Psoas muscle (tissue), 8 donors: Measurements from ENCODE around the gene ENTPD2. TPM values are rescaled to one million over a fixed set of nuclear protein-coding genes. Genes with fewer than 3 reads are reported as not detected.
A peak's percentile ranks its signal among the peaks of the same experiment; 100 is the strongest.

Experiments
- ATAC-seq, 4 donors: fragments of 200-7000 bp; cut with Tn5 transposase; one replicate each; pipeline ENCODE4 v1.9.1; 2020; ENCODE audit warnings: moderate library complexity in 3 of 4, mild to moderate bottlenecking in 2 of 4
- DNase-seq, 2 donors: peaks; one replicate each; pipeline ENCODE4 v3.0.0-alpha.2; 2020
- H3K27ac ChIP-seq: fragments of 200-600 bp; one replicate; pipeline ENCODE4 v1.8.0; 2022
- H3K27me3 ChIP-seq, 3 donors: fragments of 200-600 bp in 1 of 3; one replicate each; pipeline versions ENCODE4 v1.6.1 to v1.8.0; 2013 to 2022; ENCODE audit warnings: low read length in 2 of 3, mild to moderate bottlenecking in 2 of 3, moderate library complexity in 1 of 3; ENCODE audit not compliant: insufficient read depth in 3 of 3
- H3K36me3 ChIP-seq, 2 donors: fragments of 200-600 bp in 1 of 2; one replicate each; pipeline versions ENCODE4 v1.6.1 to v1.8.0; 2013 to 2022; ENCODE audit warnings: low read depth in 1 of 2, mild to moderate bottlenecking in 1 of 2, moderate library complexity in 1 of 2; ENCODE audit not compliant: insufficient read depth in 1 of 2
- H3K4me1 ChIP-seq: fragments of 200-600 bp; one replicate; pipeline ENCODE4 v1.8.0; 2022
- H3K4me3 ChIP-seq: fragments of 200-600 bp; one replicate; pipeline ENCODE4 v1.8.0; 2022; ENCODE audit warnings: mild to moderate bottlenecking
- H3K9me3 ChIP-seq: fragments of 200-600 bp; one replicate; pipeline ENCODE4 v1.8.0; 2022
- CTCF ChIP-seq: fragments of 200-600 bp; IDR thresholded peaks from one replicate; pipeline ENCODE4 v1.8.0; 2022; ENCODE audit warnings: antibody characterized with exemption
- WGBS, 3 donors: extraction: QIAGEN DNeasy Blood & Tissue Kit; methylation state at CpG; one replicate each; pipeline versions ENCODE4 v1.1.6 to v1.1.7; 2013; 5-methylcytosine and 5-hydroxymethylcytosine counted together
- intact Hi-C, 2 donors: fragments of 100-400 bp; cut with DNase I; formaldehyde crosslinking; loops; one replicate each; pipeline versions ENCODE4 v1.11.0 to v1.14.2; 2022
- polyA plus RNA-seq, 3 donors: library from polyadenylated mRNA; stranded (reverse); fragments of 200-250 nt; gene quantifications; one replicate each; pipeline ENCODE4 v1.2.3, GENCODE V29; 2013
- total RNA-seq, 4 donors: library from RNA; stranded (reverse); fragmentation: NEBNext Ultra II Directional in 2 of 4; extraction: Animal tissue kit (Norgen Biotek cat#: 25700) in 2 of 4; gene quantifications; one replicate each; pipeline versions ENCODE4 v1.2.1 to v1.2.4, GENCODE V29; 2021 to 2023
- donor health status: healthy with polysubstance abuse.
- donor health status: DM: no; HTN: no; CAD: no; lungs with moderate emphysema.
- donor health status: Bipolar disorder and iron deficiency.
- donor health status: healthy.
- donor health status: DM: yes; HTN: yes; CAD: no.
- donor health status: DM: no; HTN: no; CAD: no.
- donor health status: DM: no; HTN: no; CAD: no.
- donor health status: DM: yes; HTN: yes; CAD: no.

The ENTPD2 gene
- total and polyA plus RNA-seq, 7 donors, result 0.17 to 1.4 (median 0.59) TPM

GRCh38 chr9:137079401-137079787, 25.5 kb upstream of the ENTPD2 start:
- TF ChIP-seq CTCF, result no peak
- WGBS, 3 donors, result 82 to 87% (median 87%) methylated on average over 13 of the region's 13 CpGs
- intact Hi-C loops, result no loop called here
- DNase-seq (no peak), ATAC-seq (no peak)
- Histone ChIP-seq H3K9me3 (no peaks in the 10 kb centered on the region), H3K36me3 (peaks cover 0 to 9% of the 10 kb centered on the region in 2 donors), H3K4me3 (no peak overlapping the region), H3K27me3 (peaks cover 0 to 4% (median 0%) of the 10 kb centered on the region in 3 donors), H3K27ac (no peak overlapping the region), H3K4me1 (peaks cover 11% of the 10 kb centered on the region)

GRCh38 chr9:137078701-137079400, 25.0 kb upstream of the ENTPD2 start:
- WGBS, 3 donors, result 55 to 73% (median 68%) methylated on average over 50 to 51 of the region's 51 CpGs
- Histone ChIP-seq H3K36me3 (peaks cover 0 to 9% of the 10 kb centered on the region in 2 donors), H3K4me1 (peaks cover 11% of the 10 kb centered on the region), H3K4me3 (no peak overlapping the region), H3K27ac (no peak overlapping the region), H3K27me3 (peaks cover 0 to 4% (median 0%) of the 10 kb centered on the region in 3 donors), H3K9me3 (no peaks in the 10 kb centered on the region)
- no peak for TF ChIP-seq CTCF
- DNase-seq (no peak), ATAC-seq (no peak)
- intact Hi-C loops, result no loop called here

- H3K36me3 ChIP-seq, result peaks cover 0 to 9% of the 10 kb centered on the region in 2 donors
- H3K27me3 ChIP-seq, result peaks cover 0 to 4% (median 0%) of the 10 kb centered on the region in 3 donors
- TF ChIP-seq CTCF, result no peak
- 17 to 28% (median 23%) methylated on average over 57 to 76 of the region's 76 CpGs for WGBS, 3 donors
- ATAC-seq, result peak in 1 of 4 donors; percentile 19
- peak in 1 of 2 donors; percentile 56 for DNase-seq
- peak overlapping the region; percentile 66 for H3K4me3 ChIP-seq
- intact Hi-C loops, result no loop called here
- H3K4me1 ChIP-seq, result peaks cover 11% of the 10 kb centered on the region
- no peak overlapping the region for H3K27ac ChIP-seq
- H3K9me3 ChIP-seq, result no peaks in the 10 kb centered on the region
Observed at GRCh38 chr9:137077758-137078693, 24.2 kb upstream of the ENTPD2 start.

GRCh38 chr9:137077010-137077747, 23.3 kb upstream of the ENTPD2 start, which contains the start of gene UAP1L1:
Gene UAP1L1 (plus strand): TSS chr9:137077517. CDS start chr9:137077533, 16 bp downstream.
- H3K4me1 ChIP-seq, result peaks cover 11% of the 10 kb centered on the region
- peaks cover 0 to 4% (median 0%) of the 10 kb centered on the region in 3 donors for H3K27me3 ChIP-seq
- TF ChIP-seq CTCF, result no peak
- no peaks in the 10 kb centered on the region for H3K9me3 ChIP-seq
- ATAC-seq (peak; percentile 41 to 71 (median 59)), DNase-seq (peak; percentile 83)
- WGBS, 3 donors, result 2 to 4% (median 4%) methylated on average over 34 to 84 of the region's 87 CpGs
- intact Hi-C loops, result no loop called here
- peak within 1 kb of the TSS; percentile 66 for H3K4me3 ChIP-seq
- H3K27ac ChIP-seq, result no peak within 1 kb of the TSS
- peaks cover 0 to 9% of the 10 kb centered on the region in 2 donors for H3K36me3 ChIP-seq
